GM21367 (cell line): ENCODE results near the gene PALMD.

Experiments
- ATAC-seq: cut with Tn5 transposase; IDR thresholded peaks from one replicate; pipeline ENCODE4 v1.9.1; 2021; ENCODE audit not compliant: unreplicated experiment

The PALMD gene

DNA sequence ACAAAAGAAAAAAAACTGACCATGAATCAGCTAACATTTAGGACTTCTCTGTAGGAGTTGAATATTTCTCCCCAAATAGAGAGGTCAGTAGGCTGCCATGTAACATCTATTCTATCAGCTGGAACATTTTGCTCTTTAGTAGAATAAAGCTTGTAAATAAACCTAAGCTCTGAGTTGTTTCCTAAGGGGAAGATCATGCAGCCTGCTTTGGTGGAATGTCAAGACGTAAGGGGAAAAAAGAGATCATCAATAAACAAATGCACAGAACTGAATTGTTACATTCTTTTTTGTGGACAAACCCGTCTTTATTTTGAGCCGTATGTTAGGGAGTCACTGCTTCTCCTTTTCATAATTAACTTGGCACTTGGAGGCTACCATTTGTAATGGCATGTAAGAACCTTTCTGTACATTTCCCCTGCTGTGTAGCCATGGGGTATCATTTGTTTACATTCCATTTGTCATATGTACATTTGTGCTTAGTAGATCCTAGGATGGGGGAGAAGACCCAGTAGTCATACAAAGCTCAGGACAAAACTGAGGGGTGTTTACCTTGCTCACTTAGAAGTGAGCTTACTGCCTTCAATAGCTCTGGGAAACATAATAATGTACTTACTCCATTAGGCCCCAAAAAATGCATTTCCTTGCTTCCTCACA, 10.8 kb upstream of the PALMD start:
- no peak for ATAC-seq

DNA sequence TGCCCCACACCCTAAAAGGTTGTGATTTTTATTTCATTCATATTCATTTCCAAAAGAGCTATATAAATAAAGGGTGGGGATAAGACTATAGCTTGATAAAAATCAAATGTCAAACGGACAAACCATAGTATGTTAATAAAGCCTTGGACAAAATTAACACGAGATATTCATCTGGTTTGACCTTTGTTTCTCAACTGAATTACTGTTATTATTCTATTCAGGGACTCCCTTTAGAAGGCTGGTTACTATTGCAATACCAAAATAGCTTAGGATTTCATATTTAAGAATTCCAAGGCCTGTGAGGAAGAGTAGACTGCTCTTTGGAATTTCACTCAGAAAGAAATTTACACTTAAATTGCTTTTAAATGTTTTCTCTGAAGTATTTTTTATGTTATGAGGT, 10.2 kb upstream of the PALMD start:
- ATAC-seq, result no peak

DNA sequence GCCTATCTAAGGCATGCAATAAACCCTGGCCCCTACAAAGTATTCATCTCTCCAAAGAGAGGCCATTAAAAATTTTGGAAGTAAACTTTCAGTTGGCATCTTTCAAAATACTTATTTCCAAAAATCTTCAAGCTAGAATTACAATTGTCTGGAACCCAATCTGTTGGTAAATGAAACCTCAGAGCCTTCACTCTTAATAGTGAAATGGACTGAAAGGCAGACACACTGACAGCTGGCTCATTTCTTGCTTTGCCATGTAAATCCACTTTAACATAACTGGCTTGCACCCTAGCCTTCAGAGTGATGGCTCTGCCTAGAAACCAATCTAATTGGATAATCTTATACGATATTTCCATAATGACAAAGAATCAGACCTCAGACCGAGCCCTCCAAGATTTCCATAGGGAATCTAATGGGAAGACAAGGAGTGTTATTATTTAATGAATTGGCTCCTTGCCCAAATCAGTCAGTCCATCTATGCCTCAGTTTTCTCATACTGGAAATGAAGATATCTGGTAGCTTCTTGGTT, 9.2 kb upstream of the PALMD start:
- no peak for ATAC-seq

DNA sequence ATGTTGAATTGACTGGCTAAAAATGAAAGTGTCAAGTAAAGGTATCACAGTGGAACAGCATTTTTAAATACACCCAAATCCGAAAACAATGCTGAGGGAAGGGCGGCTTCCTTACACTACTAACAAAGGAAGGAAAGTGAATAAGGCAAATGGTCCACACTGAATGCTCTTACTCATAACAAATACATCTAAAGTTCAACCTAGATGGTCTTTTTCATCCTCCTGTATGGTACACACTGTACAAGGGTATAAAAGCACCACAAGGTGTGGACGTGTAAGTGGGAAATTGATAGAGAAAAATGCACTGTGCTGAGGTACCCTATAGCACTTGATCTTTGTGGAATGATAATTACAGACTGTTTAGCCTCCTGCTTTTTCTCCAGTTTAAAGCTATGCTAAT, 7.1 kb upstream of the PALMD start:
- ATAC-seq, result no peak

DNA sequence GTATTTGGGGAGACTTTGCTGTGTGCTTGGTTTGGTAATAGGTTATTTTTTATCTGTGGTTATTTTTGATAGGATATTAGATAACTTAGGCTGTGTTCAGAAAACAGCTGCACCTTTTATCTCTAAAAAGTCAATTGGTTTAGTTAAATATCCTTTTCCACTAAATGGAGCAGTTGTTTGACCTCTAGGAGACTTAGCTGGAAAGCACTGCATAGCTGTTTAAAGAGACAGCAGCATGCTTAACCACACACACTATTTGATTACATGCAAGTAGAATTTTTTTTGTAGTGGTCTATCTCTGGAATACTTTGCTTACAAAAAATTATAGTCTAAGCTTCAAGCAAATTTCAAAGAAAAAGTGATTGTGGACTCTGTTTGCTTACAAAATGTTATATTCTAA, 6.5 kb upstream of the PALMD start:
- no peak for ATAC-seq

DNA sequence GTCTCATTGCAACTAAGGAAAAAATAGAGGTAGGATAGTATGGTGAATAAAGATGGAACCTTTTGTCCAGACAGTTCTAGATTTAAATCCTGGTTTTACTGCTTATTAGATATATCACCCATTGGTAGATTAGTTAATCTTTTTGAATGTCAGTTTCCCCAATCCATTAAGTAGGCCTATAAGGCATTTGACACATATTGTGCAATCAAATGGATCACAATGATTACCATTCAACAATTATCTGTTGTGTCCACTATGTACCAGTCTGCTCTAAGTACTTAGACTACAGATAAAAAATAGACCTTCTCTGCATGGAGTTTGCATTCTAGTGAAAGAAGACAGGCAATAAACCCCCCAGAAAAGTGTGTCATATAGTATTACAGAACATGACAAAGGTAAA, 6.0 kb upstream of the PALMD start:
- no peak for ATAC-seq

DNA sequence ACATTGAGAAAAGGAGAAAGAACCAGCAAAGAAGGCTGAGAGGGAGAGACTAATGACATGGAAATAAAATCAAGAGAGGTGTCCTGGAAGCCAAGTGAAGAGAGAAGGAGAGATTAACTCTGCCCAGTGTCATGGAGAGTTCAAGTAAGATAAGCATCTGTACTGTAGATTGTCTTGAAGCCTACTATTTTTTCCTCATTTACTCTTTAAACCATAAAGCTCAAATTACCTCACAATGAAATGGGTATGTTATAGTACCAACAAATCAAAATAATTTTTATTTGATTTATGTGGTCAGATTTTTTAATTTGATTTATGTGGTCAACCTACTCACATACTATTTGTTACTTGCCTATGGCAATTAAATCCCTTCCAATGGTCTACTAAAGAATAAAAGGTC, 5.2 kb upstream of the PALMD start:
- no peak for ATAC-seq

DNA sequence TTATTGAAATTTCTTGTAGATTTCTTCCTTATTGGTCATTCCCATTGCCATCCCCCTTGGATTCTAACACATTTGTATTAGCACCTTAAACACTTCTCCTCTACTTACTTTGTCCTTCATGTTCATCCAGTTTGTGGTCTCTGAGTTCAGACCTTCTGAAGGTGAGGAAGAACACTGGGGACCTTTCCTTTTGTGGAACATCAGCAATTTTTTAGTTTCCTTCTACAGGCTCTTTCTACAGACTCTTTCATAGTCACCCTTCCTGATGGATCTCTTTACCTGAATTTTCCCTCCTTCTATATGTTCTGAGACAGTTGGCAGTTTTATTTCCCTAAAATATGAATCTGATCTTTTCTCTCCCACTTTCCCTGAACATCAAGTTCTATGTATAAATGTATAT, 4.4 kb upstream of the PALMD start:
- ATAC-seq, result no peak

DNA sequence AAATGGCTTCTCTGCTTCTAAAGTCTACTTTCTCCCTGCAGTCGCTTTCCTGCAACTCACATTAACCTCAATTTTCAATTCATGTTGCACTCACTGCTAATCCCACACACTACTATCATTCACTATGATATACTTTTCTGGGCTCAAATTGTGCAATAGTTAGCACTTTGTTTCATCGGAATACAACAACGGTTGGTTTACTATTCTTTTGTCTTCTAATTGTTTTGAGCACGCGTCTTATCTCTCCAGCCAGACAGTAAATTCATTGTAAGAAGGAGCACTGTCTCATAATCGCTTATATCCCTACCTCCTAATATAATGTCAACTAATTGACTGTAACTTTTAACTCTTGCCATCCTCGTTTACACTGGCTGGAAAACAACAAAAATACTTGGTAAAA, 3.9 kb upstream of the PALMD start:
- no peak for ATAC-seq

DNA sequence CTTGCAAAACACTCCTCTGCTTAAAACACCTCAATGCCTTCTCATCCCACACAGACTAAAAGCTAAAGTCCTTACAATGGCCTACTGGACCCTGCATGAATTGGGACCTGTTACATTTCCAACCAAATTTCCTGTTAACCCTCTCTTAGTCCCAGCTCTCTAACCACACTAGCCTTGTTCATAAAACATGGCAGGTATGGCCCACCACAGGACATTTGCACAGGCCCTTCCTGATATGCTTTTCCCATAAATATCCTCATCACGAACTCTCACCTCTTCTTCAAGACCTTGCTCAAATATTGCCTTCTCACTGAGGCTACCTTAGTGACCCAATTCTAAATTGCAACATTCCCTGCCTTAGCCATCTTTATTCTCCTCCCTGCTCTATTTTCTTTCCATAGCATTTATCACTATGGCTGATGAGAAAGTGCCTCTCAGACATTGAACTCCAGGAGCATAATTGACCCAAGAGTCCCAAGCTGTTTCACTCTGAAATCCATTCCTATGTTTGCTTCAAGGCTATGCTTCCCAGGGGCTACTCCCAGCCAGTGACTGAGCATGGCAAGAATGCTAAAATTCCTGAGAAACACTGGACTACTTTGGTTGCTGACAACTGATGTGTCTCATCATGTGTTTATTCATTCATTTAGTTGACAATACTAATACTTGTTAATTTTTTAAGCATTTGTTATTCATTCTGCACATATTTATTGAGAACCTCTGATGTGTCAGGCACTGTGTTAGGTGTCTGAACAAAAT, 2.7 kb upstream of the PALMD start:
- no peak for ATAC-seq

DNA sequence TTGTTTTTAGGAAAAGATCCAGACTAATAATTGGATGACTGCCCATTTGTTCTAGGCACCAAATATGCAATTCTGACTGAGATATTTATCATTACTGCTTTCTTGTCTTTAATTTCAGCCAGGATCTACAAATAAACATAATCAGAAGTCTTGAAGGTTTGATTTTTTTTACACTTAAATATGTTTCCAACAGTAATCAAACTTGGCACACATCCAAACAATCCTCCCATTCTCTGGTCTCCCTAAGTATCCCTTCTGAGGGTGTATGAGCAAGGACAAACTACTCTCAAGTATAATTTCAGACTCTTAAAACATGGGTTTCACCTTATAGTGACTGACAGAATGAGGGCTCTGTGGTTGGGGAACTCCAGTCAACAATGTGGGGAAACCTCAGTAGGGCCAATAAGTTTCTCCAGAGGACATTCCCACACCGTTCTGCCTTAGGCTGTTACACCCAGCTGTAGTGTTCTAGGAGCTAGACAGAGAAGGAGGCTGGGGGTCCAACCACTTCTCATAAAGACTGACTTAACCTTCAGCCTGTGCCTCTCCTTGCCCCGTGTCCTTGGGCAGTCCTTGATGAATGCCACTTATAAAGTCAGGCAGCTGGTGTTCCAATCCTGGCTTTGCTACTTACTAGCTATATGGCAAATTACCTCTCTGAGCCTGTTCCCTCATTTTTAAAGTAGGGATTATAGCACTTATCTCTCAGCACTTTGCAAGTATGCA, 1.5 kb upstream of the PALMD start:
- ATAC-seq, result no peak

DNA sequence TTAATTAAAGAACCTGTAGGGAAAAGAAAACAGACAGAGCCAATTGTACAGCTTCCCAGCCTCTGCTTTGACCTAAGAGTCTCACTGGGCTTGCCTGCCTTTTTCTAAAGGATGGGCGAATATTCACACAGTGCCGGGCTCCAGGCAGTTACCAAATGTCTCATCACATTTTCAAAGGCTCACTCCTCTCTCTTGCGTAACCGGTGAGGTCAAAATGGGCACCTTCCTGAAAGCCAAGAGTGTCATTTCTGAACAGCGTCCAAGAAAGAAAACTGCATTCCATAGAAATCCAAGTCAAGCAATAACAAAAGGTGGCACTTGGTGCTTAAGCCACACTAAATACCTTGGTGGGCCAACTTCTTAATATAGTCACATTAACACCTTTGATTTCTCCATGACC, 710 bp upstream of the PALMD start:
- ATAC-seq, result no peak

DNA sequence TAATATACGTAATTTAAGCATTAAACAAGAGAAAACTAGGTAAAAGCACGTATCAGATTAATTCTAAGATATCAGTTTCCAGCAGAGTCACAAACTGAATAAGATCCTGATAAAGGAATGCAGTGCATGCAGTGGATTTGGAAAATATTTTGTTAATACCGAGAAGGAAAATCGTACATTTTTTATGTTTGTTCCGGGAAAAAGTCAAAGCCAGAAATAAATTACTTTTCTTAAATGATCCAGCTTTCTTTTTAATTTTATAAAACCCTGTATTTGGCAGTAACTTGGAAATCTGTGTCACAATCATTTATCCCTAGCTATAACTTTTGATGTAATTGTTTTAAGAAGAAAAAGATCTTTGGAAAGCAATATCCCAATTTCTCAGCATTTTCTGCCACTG, 955 bp downstream of the PALMD start:
- ATAC-seq, result no peak

DNA sequence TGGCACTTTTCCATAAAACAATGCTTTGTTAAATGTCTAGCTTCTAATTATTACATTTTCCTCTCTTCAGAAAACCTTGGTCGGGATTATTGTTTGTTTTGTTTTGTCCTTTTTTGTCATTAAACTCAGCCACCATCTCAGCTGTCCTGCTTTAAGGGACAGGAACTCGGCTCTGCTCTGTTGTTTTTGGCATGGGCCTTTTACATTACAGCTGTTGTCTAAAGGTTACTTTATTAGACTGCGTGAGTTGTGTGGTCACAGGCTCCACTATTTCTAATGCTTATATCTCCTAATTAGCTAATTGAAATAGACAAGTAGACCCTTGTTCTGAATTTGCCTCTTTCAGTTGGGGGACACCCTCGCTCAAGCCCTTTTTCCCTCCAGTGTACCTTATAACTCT, 1.6 kb downstream of the PALMD start:
- ATAC-seq, result no peak

DNA sequence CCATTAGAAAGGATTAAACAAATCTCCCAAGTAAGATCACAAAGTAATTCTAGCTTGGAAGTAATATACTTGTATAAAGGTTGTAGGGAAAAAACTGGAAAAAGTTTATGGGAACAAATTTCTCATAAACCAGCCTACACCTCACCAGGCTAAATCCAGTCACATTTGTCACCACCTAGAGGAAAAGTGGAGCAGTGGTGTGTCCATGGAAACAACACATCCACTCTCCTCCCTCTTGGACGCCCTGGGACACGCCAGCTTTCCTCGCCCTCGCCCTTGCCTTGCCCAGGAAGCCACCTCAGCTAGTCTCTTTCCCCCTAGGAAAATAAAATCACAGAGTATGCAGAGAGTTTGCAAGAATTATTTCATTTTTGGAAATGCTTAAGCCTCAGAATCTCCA, 2.2 kb downstream of the PALMD start:
- no peak for ATAC-seq

DNA sequence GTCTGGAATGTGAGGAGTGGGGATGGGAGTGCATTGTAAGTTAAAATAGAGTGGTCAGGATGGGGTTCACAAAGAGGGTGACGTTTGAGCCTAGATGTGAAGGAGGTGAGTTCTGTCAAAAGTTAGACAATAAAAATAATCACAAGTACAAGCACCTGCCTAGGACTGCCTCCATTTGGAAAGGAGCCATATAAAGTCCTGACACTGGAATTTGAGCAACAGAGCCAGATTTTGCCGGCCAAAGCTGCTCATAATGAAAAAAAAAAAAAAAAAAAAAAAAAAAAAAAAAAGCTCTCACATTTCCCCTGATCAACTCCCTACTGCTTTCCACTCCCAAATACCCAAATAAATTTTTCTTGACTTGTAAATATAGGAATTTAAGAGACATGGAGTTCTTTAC, 4.1 kb downstream of the PALMD start:
- no peak for ATAC-seq

DNA sequence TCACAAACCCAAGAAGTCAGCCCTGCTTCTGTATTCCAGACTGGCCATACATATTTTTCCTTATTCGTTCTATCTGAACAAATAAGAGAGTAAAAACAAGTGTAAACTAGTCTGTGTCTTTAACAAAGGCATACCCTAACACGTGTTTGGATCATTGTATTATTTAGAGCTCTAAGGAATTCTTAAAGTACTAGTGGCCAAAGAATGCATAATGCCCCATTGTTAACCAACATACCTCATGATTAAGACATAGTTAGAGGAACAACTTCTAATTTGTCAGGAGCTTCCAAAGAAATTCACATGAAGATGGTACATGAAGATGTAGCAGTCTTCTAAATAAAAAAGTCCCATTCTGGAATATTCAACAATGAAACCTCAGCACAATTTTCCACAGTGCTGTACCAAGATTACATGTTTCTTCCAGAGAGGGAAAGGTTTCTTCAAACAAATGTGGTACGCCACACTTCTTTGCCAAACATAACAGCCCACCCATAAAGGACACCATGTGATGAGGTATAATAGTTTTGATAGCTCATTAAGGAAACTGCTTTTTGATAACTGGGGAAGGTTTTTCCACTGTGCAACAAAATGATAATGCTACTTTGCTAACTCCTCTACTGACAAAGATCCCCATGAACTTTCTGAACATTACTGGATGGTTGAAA, 5.0 kb downstream of the PALMD start:
- no peak for ATAC-seq

DNA sequence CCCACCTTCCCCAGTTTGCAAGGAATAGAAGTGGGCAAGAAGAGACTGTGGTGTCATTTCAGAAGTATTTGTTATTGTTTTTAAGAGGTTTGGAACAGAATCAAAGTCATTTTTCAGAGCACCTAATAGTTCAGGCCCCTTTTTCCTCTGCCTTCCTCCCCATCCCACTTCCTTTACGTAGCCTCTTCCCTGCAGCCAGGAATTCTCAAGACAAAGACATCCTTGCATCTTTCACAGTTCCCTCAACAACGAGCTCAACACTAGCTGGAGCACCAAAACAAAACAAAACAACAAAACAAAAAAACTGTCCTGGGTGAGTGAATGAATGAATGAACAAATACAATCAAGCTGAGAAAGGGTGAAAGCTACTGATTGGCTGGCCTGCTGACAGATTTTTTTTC, 7.0 kb downstream of the PALMD start:
- no peak for ATAC-seq

DNA sequence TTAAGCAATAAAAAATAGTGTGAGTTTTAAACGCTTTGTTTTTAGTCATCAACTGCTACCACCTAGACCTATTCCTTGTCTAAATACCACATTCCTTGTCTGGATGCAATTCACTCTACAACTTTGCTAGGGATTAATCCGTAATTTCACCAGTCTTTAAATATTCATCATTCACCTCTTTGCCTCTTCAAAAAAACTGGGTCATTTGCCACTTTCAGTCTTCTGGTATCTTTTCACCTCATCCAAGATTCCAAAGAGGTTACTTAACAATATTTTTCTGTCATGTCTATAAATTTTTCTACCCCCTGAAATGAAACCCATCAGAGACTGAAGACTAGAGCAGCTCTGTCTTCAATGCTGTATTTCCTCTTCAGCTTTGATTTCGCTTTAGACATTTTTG, 9.5 kb downstream of the PALMD start:
- no peak for ATAC-seq

DNA sequence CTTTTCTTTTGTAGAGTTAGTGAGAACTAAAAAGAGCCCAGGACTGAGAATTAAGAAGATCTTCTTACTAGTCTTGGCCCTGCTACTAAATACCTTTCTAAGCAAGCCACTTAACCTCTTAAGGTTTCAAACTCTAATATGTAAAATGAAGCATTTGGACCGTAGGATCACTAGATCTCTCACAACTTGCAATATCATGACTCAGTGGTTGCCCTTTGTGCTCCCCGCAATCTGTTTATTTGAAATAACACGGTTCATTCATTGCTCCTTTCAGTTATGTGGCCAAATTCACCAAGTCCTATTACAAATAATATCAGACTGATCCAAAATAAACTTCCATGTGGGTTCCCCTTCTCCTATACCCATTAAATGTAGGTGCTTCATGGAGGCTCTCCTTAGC, 10.8 kb downstream of the PALMD start:
- ATAC-seq, result no peak

DNA sequence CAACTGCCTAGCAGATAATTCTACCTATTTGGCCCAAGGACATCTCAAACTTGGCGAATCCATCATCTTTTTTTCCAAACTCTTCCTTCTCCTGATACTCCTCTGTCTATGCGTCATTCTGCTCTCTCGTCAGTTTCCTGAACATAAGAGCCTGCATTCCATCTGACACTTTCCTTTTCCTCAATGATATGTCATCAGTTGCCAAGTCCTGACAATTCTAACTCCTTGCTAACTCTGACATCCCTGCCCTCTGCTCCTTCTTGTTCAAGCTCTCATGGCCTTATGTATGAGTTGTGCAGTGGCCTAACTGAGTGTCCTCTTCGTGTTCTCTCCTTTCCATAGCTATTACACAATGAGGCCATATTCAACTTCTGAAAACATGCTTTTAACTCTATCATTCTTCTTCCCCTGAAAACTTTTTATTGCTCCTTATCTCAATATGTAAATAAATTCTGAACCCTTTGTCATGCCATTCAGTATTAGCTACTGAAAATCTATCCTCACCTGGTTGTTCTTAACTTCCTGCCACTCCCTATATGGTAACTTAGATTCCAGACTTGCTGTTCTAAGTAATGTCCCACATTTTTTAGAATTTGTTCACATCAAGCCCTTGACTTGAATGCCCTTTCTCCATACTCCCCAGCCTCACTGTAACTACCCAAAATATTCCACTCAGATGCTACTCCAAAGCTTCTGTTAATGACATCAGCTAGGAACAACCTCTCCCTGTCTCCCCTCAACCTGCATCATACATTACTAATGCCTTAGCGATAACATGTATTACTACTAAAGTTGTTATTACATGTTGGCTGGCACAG, 11.5 kb downstream of the PALMD start:
- ATAC-seq, result no peak
